ENCODE measurements around the gene KCNQ1OT1. TPM values are rescaled to one million over a fixed set of nuclear protein-coding genes. Genes with fewer than 3 reads are reported as not detected.

KCNQ1OT1 gene
- total RNA-seq, 4 donors from 2014 or later: 0.21 to 1.9 (median 1.2) TPM

DNA sequence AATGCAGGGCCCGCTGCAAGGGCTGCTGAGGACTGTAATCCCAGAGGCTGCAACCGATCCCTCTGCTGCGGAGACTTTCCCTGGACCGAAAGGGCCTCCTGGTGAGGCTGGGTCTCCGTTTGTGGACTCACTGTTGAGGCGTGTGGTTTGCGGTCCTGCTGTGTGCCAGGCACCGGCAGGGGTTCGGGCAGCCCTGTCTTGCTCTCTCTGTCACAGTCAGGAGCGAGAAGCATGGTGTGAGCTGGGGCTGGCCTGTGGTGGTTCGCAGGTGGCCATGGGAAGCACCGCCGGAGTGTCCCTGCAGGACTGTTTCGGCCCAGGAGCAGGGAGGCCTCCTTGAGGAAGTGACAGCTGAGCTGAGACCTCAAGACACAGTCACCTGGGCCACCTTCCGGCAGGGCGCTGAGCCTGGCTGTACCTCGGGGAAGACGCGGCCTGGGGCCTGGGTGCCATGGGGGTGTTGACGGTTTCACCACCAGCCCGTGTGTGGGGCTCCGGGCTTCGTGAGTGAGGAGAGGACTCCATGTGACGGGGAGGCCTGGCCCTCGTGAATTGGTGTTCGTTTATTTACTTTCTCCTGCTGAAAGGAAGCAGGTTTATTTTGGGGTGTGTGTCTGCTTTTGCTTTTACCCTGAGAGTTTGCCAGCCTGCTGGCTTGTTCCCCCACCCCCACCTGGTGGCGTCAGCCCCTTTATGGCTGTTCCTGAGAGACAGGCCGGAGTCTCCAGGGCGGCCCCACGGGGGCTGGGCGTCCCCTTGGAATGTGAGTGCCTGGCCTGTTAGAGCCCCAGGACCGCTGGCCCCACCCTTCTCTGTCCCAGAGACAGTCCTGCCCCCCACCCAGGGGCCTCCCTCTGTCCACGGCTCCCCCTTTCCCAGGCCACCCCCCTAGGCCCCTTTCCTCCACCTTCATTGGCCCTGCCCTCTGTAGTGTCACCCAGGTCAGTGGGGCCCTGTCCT lies 122.5 kb downstream of the KCNQ1OT1 start:
- no peak for DNase-seq
- H3K27ac ChIP-seq: no peak overlapping the region
- TF ChIP-seq POLR2A (IDR thresholded peaks at IDR 0.05): no peak
- intact Hi-C loops (cut with DNase I): no loop called here
- no peaks in the 10 kb centered on the region for H3K9me3 ChIP-seq
- H3K27me3 ChIP-seq: no peaks in the 10 kb centered on the region
- H3K36me3 ChIP-seq: no peaks in the 10 kb centered on the region
- 79 to 91% methylated on average over 6 to 18 of the region's 33 CpGs for WGBS, 2 donors
- no peak overlapping the region for H3K4me3 ChIP-seq
- peaks cover 0 to 5% (median 0%) of the 10 kb centered on the region in 3 donors for H3K4me1 ChIP-seq

DNA sequence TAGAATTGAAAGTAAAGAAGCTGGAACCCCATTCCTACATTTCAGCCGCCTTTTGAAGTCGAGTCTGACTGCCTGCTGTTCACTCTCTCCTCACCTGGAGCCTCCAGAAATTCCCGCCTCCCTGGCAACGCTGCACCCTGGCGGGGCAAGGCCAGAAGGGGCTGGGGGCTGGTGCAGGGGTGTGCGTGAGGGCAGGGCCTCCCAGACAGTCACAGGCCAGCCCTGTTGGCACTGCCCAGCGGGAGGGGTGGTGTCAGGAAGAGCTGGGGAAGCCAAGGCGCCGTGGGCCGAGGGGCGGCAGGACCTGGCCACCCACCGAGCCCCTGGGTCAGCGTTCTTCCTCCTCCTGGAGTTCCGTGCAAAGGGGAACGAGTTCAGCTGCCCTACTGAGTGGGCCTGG lies 123.2 kb downstream of the KCNQ1OT1 start:
- H3K9me3 ChIP-seq: no peaks in the 10 kb centered on the region
- WGBS, 2 donors: 72 to 81% methylated on average over 6 to 7 of the region's 15 CpGs
- intact Hi-C loops (cut with DNase I): no loop called here
- no peak for DNase-seq
- no peaks in the 10 kb centered on the region for H3K36me3 ChIP-seq
- no peaks in the 10 kb centered on the region for H3K27me3 ChIP-seq
- TF ChIP-seq, protein P1, sequence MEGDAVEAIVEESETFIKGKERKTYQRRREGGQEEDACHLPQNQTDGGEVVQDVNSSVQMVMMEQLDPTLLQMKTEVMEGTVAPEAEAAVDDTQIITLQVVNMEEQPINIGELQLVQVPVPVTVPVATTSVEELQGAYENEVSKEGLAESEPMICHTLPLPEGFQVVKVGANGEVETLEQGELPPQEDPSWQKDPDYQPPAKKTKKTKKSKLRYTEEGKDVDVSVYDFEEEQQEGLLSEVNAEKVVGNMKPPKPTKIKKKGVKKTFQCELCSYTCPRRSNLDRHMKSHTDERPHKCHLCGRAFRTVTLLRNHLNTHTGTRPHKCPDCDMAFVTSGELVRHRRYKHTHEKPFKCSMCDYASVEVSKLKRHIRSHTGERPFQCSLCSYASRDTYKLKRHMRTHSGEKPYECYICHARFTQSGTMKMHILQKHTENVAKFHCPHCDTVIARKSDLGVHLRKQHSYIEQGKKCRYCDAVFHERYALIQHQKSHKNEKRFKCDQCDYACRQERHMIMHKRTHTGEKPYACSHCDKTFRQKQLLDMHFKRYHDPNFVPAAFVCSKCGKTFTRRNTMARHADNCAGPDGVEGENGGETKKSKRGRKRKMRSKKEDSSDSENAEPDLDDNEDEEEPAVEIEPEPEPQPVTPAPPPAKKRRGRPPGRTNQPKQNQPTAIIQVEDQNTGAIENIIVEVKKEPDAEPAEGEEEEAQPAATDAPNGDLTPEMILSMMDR (IDR thresholded peaks at IDR 0.05): no peak
- TF ChIP-seq POLR2A (IDR thresholded peaks at IDR 0.05): no peak
- no peak overlapping the region for H3K27ac ChIP-seq
- H3K4me3 ChIP-seq: no peak overlapping the region
- peaks cover 0 to 5% (median 0%) of the 10 kb centered on the region in 3 donors for H3K4me1 ChIP-seq

DNA sequence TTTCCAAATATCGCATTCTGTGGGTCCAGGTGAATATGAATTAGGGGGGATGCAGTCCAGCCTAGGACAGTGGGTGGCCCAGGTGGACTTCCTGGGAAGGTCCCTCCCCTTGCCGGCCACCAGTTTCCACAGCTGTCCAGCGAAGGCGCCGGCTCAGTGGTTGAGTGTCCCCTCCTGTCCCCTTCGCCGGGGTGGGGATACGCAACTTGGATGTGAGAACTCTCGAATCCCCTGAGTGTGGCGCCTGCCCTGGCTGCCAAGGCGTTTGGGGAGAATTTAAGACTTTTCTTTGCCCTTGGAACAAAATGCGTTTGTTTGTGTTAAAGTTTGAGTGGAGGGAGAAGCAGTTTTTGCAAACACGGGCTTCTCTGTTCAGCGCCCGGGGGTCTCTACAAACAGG lies 123.7 kb downstream of the KCNQ1OT1 start:
- H3K9me3 ChIP-seq: no peaks in the 10 kb centered on the region
- no peak overlapping the region for H3K4me3 ChIP-seq
- no peak for DNase-seq
- H3K4me1 ChIP-seq: peaks cover 0 to 5% (median 0%) of the 10 kb centered on the region in 3 donors
- no peaks in the 10 kb centered on the region for H3K27me3 ChIP-seq
- WGBS, 2 donors: 93% methylated on average over 6 to 7 of the region's 15 CpGs
- H3K36me3 ChIP-seq: no peaks in the 10 kb centered on the region
- no peak for TF ChIP-seq POLR2A (IDR thresholded peaks at IDR 0.05)
- TF ChIP-seq, protein P1 (IDR thresholded peaks at IDR 0.05): no peak
- intact Hi-C loops (cut with DNase I): no loop called here
- no peak overlapping the region for H3K27ac ChIP-seq

DNA sequence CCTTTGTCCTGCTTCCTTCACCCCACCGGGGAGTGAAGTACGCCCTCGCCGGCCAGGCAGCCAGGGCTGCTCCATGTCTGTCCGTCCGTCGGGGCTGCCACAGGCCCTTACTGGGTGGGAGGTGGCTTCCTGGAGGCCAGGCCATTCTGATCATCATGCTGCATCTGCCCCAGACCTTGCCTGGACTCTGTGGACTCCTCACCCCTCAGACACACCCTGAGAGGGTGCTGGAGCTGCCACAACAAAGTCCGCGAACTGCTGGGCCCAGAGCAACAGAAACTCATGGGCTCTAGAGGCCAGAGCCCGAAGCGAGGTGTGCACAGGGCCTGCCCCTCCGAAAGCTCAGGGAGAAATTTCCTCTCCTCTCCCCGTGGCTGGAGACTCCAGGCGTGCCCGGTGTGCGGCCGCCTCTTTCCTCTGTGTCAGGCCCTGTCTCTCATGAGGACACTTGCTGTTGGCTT lies 124.2 kb downstream of the KCNQ1OT1 start:
- no peak for TF ChIP-seq POLR2A (IDR thresholded peaks at IDR 0.05)
- TF ChIP-seq, protein P1 (IDR thresholded peaks at IDR 0.05): no peak
- Histone ChIP-seq H3K9me3 (no peaks in the 10 kb centered on the region), H3K27ac (no peak overlapping the region), H3K4me1 (peaks cover 0 to 5% (median 0%) of the 10 kb centered on the region in 3 donors), H3K27me3 (no peaks in the 10 kb centered on the region), H3K36me3 (no peaks in the 10 kb centered on the region), H3K4me3 (no peak overlapping the region)
- 97 to 100% methylated on average over 6 to 8 of the region's 17 CpGs for WGBS, 2 donors
- intact Hi-C loops (cut with DNase I): no loop called here
- no peak for DNase-seq

DNA sequence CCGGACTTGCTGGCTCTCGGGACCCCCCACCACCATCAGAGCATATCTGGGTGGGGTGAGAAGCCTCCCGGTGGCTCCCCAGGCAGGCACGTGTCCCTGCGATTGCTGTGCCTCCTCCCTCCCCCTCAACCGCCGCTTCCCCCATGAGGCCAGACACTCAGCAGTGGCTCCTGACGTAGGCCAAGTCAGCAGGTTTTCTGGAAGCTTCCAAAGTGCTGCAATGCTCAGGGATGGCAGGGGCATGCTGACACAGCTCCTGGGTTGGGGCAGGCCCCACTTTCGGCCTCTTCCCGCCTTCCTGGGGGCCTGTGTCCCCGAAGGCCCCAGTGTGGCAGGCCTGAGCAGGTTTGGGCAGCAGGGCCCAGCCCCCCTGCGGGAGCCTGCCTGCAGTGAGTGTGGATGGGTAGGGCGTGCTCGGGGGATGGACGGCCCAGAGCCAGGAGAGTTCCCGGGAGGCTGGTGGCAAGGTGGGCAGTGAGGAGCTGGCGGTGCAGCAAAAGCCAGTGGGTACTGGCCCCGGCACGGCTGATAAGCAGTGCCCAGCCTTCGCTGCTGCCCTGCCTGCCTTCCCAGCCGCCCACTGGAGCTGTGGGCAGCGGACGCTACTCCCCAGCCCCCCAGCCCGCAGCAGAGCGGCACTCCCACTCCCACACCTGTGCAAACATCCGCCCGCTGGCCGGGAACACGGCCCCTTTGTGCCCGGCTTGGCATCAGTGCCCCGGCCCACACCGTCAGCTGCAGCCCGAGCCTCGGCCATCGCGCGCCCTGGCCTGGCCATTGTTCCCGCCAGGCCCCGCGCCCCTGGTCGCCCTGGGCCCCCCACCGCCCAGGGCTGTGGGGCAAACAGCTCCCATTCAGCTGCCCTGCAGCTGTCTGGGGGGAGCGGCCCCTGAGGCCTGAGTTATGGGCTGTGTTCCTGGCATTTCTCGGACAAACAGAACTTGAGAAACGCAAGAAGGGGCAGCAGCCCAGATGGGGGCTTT lies 125.0 kb downstream of the KCNQ1OT1 start:
- Histone ChIP-seq H3K27ac (no peak overlapping the region), H3K4me1 (peaks cover 0 to 5% (median 0%) of the 10 kb centered on the region in 3 donors), H3K27me3 (no peaks in the 10 kb centered on the region), H3K4me3 (no peak overlapping the region), H3K9me3 (no peaks in the 10 kb centered on the region), H3K36me3 (no peaks in the 10 kb centered on the region)
- DNase-seq: no peak
- TF ChIP-seq, protein P1 (IDR thresholded peaks at IDR 0.05): no peak
- TF ChIP-seq POLR2A (IDR thresholded peaks at IDR 0.05): no peak
- 72% methylated on average over 6 of the region's 45 CpGs; no CpG with 5 or more reads in 1 of the 2 donors for WGBS, 2 donors
- intact Hi-C loops (cut with DNase I): no loop called here

All from esophagus squamous epithelium (tissue), 5 donors.